Cardiac septum (tissue), 1 donor: Measurements from ENCODE around the gene MLLT1. TPM values are rescaled to one million over a fixed set of nuclear protein-coding genes. Genes with fewer than 3 reads are reported as not detected.

Experiments
- DNase-seq: peaks from one replicate; pipeline ENCODE4 v3.0.0-alpha.2; 2020; ENCODE audit warnings: low spot score
- intact Hi-C: fragments of 100-400 bp; cut with DNase I; formaldehyde crosslinking; loops from one replicate; pipeline ENCODE4 v1.14.0; 2022
- total RNA-seq: library from RNA; stranded (reverse); fragmentation: NEBNext Ultra II Directional; extraction: Animal tissue kit (Norgen Biotek cat#: 25700); gene quantifications from one replicate; pipeline ENCODE4 v1.2.1, GENCODE V29; 2021
- donor health status: DM: no; HTN: no; CAD: no.

The MLLT1 gene
- total RNA-seq, 1 donor from 2014 or later = 30.6 TPM

DNA sequence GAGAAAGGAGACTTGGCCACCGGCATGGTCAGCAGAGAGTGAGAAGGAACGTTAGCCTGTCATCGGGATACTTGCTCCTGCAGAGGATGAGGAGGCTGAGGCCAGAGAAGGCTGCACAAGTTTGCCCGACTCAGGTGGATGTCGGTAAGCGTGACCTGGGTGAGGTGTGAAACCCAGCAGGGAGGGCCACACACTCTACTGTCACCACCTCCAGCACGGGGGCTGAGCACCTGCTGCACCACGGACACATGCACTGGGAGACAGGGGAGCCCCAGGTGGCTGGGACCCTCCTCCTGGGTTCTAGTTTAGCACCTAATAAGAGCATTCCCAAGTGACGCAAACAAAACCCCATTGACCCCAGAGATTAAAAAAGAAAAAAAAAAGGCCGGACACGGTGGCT lies 17.3 kb downstream of the MLLT1 start:
- intact Hi-C loops = no loop called here
- DNase-seq = no peak

DNA sequence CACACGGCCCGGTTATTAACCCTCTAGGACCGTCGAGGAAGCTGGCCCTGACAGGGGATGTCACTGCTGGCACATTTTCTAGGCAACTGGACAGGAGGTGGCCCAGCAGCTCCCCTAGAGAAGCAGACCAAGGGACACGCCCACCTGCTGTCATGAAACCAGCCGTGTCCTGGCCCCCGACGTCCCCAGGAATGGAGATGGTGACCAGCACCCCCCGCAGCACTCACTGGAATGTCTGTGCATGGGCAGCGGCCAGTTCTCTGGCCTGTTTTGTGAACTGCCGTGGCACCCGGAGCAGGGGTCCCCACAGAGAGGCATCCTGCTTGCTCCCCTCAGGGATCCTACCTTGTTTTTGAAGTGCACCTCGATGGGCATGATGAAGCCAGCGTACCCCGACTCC lies 17.9 kb downstream of the MLLT1 start:
- DNase-seq = no peak
- intact Hi-C loops = loop anchor here (2.0 kb wide), 1 partner anchor 43 kb away; no protein-coding TSS in a partner anchor

DNA sequence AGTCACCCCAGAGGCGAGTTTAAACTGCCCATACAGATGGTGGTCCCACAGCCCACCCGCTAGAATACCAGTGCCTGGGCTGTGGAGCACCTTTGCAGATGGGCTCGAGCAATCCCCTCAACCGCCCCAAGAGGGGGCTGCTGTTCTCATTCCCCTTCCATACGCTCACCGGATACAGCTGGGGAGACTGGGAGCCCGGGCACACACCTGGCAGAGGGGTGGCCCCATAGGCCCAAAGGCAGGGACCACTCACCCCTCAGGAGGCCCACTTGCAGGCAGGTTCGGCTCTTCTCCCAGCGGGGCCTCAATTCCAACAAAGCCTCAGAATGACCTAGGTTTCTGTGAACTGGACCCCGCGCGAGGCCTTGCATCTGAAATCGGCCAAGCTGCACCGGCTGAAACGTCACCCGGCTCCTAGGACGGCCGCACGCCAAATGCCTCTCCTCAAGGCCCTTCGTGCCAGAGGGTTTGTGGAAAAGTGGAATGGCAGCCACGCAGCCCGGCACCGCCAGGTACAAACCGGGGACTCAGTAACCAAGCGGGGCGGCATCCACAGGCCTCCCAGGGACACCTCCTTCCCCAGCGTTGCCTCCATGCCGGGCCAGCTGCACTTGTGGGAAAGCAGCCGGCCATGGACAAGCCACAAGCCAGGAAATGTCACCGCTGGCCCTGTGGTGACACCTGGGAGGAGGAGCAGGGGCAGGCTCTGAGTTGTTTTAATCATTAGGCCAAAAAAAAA lies 18.7 kb downstream of the MLLT1 start:
- no peak for DNase-seq
- intact Hi-C loops = loop anchor here (2.0 kb wide), 1 partner anchor 42 kb away; no protein-coding TSS in a partner anchor

DNA sequence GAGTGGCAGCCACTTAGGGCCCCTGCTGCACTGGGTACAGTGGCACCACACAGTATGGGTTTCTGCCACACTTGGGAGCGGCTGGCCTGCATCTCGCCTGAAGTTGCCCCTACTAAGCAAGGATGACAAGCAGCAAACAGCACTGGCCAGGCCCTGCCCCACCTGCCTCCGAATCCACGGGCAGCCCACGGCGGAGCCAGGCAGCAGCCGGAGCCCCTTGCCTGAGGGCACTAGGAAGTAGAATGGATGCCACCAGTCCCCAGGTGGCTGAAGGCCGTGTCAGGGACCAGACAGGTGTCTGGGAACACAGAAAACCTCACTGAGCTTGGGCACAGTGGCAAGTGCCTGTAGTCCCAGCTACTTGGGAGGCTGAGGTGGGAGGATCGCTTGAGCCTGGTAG lies 19.4 kb downstream of the MLLT1 start:
- no peak for DNase-seq
- intact Hi-C loops = loop anchor here (2.0 kb wide), 1 partner anchor 42 kb away; no protein-coding TSS in a partner anchor

DNA sequence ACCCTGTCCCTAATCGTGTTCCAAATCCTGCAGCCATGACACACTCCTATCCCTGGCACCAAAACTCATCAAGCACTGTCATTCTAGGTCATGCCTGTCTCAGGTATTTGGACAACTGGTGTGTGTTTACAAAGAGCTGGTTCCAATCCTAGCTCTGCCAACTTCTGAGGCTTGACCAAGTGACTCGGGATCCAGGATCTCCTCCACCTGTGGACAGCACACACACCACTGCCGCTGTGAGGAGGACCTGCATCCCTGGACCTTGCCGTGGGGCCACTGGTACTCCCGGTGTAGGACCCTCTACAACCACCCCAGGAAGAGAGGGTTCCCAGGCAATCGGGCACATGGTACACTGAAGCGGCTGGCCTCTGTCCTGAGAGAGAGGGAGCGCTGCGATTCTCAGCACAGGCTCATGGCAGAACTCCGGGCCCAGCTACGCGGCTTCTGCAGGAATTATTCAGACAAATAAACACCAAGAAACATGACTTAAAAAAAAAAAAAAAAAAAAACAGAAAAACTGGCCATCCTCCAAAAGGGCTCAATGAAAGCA lies 20.4 kb downstream of the MLLT1 start:
- intact Hi-C loops = no loop called here
- DNase-seq = no peak

DNA sequence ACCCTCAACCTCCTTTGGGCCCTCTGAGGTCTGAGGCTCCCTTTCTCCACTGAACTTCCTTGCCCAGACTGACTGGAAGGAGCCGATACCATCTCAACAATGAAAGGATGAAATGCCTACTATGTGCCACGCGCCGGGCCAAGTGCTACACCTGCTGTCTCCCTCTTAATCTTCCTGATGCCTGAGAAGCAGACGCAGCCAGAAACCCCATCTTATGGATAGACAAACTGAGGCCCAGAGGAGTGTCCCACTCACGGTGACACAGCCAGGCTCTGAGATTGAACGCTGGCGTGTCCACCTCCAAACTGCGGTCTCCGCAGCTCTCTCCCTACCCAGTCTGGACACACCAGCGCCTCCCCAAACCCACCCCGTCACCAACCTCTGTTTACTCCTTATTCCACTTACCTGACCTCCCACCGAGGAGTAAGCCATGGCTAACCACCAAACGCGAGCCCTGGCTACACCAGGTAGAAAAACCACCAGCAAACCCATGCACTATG lies 20.9 kb downstream of the MLLT1 start:
- DNase-seq = no peak
- intact Hi-C loops = no loop called here

DNA sequence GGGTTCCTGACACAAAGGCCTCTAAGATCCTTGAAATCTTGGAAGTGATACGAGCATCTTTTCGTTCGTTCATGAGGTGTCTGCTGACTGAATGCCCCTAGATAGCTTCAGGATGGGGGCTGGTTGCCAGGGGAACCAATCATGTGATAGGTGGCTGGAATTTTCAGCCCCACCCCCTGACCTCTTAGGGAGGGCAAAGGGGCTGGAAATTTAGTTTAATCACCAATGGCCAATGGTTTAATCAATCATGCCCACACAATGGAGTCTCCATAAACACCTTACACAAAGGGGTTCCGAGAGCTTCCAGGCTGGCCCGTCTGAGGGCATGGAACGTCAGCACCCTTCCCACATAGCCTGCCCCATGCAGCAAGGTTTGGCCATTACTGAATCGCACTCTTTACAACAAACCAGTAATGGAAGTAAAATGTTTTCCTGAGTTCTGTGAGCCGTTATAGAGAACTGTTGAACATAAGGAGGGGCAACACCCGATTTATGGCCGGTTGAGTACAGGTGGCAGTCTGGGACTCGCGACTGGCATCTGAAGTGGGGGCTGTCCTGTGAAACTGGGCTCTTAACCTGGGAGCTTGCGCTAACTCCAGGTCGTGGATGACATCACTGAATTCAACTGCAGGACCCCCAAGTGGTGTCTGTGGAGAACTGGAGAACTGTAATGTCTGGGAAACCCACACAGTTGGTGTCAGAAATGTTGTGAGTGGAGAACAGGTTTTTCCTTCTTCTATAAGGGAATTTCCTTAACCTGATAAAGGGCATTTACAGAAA lies 25.6 kb downstream of the MLLT1 start:
- no peak for DNase-seq
- intact Hi-C loops = no loop called here

DNA sequence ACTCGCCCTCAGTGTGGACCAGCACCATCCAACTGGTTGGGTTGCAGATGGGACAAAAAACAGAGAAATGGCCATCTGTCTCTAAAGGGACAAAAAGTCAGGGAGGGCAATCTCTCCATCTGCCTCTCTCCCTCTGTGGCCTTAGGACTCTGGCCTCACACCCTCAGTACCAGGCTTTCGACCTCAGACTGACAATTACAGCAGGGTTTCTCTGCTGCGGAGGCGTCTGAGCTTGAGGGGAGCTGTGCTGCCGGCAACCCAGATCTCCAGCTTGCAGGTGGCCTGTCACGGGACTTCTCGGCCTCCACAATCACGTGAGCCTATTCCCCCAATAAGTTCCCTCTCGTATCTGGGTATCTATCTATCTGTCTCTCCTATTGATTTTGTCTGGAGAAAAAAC lies 27.7 kb downstream of the MLLT1 start:
- intact Hi-C loops = no loop called here
- no peak for DNase-seq

DNA sequence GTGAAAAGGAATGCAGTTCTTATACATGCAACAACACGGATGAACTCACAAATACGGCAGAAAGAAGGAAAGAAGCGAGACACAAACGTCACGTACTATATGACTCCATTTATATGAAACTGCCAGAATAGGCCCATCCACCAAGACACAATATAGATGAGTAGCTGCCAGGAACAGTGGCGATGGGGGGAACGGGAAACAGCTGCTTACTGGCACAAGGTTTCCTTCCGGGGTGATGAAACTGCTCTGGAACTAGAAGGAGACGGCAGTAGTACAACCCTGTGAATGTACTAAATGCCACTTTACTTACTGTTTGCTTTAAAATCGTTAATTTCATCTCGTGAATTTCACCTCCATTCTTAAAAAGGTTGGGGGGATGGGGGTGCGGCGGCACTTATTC lies 28.9 kb downstream of the MLLT1 start:
- intact Hi-C loops = no loop called here
- DNase-seq = no peak

DNA sequence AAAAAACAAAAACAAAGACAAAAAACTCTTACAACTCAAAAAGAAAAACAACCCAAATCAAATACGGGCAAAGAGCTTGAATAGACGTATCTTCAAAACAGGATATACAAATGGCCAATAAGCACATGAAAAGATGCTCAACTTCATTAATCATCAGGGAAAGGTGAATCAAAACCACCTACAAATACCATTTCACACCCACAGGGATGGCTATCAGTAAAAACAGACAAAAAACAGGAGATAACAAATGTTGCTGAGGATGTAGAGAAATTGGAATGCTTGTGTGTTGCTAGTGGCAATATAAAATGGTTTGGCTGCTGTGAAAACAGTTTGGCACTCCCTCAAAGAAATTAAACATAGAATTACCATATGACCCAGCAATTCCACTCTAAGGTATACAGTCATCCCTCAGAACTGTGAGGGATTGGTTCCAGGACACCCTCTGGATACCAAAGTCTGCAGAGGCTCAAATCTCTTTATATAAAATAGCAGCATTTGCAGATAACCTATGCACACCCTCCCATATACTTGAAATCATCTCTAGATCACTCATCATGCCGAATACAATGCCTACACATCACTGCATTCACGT lies 29.7 kb downstream of the MLLT1 start:
- intact Hi-C loops = no loop called here
- no peak for DNase-seq

DNA sequence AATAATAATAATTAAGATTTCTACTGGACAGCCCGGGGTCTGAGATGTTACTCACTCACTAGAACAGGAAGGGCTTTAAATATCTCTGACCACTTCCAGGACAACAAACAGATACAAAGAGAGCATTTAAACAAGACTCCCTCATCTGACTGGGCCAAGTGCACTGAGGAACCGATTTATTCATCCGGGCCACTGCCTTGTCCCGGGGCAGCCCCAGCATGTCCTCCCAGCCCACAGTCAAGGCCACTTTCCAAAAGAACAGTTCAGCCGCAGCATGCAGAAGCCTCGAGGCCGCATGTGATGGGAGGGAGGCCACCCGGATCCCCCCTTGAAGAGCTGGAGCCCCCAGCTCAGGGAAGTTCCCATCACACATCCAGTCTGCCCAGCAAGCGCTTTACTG lies 30.5 kb downstream of the MLLT1 start:
- DNase-seq = no peak
- intact Hi-C loops = no loop called here

DNA sequence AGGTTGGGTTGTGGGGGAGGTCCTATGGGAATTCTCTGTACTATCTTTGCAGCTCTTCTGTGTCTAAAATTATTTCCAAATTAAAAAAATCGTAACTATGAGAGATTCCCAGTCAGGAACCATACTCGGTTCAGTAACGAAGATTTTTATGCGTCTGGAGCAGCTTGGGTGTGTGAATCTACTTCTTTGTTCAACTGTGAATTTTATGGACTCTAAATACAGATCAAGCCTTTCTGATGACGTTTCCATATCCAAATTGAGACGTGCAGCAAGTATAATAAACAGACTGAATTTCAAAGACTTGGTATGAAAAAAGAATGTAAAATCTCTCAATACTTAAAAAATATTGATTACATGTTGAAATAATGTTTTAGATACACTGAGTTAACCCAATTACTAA lies 30.9 kb downstream of the MLLT1 start:
- intact Hi-C loops = no loop called here
- no peak for DNase-seq

DNA sequence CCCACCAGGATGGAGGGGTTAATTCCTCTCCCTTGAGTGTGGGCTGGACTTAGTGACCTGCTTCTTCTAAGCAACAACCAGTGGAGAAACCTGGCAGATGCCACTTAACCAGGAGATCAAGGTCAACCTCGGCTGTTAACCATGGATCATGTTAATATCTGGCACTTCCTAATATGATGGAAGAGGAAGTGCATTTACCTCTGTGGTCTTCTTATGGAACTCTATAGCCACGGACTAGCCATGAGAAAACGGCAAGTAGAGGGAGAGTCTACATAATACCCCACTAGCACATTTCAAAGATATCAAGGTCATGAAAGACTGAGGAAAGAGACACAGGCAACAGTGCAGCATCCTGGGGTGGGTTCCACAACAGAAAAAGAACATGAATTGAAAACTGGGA lies 31.4 kb downstream of the MLLT1 start:
- no peak for DNase-seq
- intact Hi-C loops = no loop called here

DNA sequence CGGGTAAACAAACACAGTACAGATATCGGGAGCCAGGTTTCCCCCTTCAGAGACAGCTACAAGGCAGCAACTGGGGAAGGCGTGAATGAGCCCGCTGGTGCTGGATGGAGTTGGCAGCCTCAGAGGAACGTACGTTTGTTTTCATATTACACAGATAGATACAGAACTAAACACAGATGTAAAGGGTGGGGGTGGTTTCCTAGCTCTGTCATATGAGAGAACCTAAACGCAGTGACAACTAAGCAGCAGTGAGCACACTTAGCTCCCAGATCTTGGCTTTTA lies 32.8 kb downstream of the MLLT1 start:
- intact Hi-C loops = no loop called here

DNA sequence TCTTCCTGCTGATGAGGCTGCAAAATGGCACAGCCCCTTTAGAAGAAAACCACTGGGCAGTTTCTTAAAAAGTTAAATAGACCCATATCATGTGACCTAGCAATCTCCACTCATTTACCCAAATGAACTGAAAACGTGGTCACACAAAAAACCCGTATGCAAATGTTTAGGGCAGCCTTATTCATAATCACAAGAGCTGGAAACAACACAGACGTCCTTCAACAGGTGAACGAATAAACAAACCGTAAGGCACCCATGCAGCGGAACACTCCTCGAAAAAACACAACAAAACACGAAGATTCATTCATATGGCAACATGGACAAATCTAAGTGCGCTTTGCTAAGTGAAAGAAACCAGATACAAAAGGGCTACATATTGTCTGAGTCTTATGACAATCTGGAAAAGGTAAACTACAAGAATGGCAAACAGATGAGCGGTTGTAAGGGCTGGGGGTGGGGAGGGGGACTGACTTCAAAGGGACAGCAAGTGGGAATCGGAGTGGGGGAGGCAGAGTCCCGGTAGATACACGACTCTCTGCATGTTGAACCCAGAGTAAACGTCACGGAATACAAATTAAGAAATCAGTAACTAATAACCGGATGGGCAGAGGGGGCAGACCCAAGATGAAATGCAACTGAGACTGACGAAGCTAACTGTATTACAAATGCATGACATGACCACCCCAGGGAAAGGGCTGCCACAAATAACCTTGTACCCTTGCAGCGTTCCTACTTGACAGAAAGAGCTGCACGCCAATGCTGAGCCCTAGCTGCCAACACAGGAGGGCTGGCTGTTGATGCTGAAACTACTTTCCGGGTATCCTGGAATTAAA lies 33.4 kb downstream of the MLLT1 start:
- intact Hi-C loops = no loop called here
- no peak for DNase-seq

More for the DNA sequence above, 32.8 kb downstream of the MLLT1 start:
- no peak for DNase-seq

DNA sequence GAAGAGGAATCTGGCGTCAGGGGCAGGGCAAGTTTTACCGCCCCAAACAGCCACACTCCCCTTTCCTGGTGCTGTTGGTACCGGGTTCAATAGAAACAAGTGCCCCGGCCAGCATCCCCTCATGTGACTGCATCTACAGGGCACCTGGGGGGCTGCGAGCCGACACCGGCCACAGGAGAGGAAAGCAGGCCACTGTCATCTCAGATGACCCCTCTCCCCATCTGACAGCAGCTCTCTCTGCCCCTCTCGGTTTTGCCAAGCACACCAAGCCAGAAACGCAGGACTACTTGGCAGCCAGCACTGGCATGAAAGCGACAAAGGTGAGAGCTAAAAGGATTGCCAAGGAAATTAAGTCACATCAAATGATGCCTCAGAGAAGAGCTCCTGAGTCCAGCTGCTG lies 37.1 kb downstream of the MLLT1 start:
- DNase-seq = no peak
- intact Hi-C loops = no loop called here

DNA sequence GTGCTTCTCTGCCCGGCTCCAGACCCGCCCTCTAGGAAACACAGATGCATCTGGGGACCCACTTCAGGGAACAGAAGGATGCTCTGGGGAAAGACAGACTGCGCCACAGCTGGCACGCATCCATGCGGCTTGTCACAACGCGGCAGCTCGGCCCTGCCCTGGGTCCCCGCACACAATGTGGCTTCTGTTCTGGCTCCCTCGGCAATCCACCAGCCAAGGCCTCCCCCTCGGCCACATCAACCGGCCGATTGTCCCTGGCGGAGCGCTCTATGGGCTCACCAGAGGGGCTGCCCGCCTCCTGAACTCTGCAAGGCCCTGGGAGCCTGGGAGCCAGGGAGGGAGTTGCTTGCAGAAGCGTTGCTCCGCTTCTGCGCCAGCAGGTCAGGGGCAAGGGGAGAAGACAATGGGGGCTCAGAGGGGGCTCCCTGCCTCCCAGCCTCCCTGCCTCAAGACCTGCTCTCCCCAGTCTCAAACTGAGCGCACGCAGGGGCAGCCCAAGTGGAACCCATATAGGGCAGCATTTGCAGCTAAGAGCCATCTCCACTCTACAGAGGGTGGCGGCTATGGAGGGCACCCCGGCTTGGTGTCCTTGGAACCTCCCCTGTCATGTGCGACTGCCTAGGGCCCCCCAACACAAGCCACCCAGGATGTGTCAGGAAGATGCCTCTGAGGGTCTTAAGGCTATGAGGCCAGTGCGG lies 37.9 kb downstream of the MLLT1 start:
- intact Hi-C loops = no loop called here
- no peak for DNase-seq

DNA sequence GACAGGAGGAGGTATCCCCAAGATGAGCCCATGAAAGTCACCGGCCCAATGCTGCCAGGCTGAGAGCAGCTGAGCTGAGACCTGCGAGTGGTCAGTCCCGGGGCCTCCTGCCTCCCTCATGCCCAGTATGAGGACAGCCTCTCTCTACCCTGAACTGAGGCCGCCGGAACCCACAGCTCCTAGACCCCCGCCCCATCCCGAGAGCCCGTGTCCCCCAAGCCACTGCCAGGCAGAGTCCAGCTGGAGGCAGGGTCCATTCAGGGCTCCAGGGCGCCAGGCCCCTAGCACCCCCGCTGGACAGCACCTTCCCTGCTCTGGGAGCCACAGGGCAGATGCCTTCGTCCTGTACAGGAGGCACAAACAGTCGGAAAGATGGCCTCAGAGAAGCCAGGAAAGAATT lies 38.7 kb downstream of the MLLT1 start:
- intact Hi-C loops = no loop called here
- no peak for DNase-seq
